ENCODE results near the gene GDF2.

The GDF2 gene

DNA sequence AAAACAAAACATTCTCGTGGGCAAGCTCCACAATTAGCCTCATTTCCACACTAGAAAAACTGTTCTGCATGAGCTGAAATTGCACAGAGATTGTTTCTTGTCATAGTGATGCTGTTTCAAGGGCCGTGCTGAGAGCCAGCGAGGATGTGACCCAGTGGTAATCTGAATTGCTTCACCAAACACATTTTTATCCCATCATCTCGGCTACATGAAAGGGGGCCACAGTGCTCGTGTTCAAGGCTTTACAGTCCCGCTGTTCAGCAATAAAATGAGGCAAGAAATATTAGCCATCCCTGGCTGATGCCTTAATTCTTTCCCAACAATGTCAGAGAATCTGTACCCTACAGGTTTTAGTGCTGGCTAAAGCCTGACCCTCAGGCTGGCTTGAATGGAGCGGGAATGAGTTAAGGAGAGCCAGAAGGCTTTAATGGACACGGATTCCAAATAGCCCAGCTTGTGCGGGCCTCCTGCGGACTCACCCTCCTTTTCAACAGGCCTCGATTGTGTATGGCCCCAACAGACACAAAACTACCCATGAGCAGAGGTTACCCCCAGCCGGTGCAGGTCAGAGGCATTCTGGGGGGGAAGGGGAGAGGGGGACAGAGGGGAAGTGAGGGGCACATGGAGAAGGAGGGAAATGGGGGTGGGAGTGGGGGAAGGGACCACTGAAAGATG lies 24.3 kb upstream of the GDF2 start:
- no peak for DNase-seq (ENCODE audit: low read depth)
- no peak for TF ChIP-seq CTCF (IDR thresholded peaks at IDR 0.05; ENCODE audit: insufficient read depth, low read depth, low read length, missing control alignments)
- H3K4me3 ChIP-seq (ENCODE audit: low read depth, low read length), result no peak overlapping the region

DNA sequence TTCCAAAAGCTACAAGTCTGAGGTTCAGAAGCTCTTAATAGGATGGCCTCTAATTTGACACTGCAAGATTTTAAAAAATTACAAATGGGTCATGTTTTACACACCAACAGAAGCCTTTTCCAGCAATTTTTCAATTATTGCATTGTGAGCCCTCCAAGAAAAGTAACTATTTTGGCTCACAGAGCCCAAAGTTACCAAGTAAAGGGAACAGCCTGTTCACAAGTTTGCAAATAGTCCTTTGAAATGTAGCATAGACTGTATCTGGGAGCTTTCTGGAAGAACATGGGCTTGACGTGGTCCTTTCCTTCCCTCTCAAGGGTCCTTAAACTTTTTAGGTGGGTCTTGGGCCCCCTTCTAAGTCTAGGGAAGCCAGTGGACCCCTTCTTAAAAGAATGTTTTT lies 23.5 kb upstream of the GDF2 start:
- no peak for DNase-seq (ENCODE audit: low read depth)
- no peak for TF ChIP-seq CTCF (IDR thresholded peaks at IDR 0.05; ENCODE audit: insufficient read depth, low read depth, low read length, missing control alignments)
- no peak overlapping the region for H3K4me3 ChIP-seq (ENCODE audit: low read depth, low read length)

DNA sequence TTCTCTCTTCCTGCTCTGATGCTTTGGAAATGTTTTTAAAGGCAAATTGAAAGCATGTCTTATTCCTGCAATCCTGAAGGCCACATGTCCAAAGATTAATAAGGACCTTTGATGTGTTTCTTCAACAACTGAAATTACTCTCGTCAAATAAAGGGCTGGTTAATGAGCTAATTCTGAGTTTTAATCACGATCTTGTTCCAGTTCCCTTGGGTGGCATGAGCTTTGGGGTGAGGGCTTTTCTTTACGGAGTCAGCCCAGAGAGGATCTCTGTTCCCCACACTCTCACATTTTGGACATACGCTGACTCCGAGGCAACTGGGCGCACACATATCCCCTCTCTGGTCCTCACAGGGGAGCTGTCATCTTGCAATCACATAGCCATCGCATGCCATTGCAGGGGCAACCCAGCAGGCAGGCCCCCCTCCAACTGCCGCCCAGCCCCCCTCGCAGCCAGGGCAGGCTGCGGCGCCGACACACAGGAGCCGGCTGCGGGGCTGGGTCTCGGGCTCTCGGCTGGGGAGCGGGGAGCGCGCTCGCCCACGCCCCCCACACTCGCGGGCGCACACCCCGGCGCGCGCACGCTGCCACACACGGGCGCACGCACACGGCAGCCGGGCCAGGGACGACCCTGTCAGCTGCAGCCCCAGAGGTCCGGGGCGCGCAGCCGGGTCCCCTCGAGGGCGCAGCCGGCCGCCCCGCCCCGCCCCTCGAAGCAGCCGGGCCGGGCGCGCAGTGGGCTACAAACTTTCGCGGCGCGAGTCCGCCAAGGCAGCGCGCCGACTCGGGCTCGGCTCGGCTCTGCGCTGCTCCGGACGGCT lies 22.4 kb upstream of the GDF2 start, which contains the start of gene GDF10:
GDF10 (plus strand) TSS at position 587 of the 818 bp plus-strand sequence. CDS start 455 bp downstream, outside the sequence.
- no peak within 1 kb of the TSS for H3K4me3 ChIP-seq (ENCODE audit: low read depth, low read length)

DNA sequence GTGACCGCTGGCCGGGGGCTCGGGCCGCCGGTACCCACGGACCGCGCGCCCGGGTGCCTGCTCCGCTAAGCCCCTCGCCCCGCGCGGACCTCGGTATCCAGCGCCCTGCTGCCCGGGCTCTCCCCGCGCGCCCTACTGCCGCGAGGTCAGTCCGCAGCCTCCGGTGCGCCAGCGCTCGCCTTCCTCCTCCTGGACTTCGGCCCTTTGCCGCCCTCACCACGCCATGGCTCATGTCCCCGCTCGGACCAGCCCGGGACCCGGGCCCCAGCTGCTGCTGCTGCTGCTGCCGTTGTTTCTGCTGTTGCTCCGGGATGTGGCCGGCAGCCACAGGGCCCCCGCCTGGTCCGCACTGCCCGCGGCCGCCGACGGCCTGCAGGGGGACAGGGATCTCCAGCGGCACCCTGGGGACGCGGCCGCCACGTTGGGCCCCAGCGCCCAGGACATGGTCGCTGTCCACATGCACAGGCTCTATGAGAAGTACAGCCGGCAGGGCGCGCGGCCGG lies 21.8 kb upstream of the GDF2 start:
- TF ChIP-seq CTCF (IDR thresholded peaks at IDR 0.05; ENCODE audit: insufficient read depth, low read depth, low read length, missing control alignments), result no peak
- DNase-seq (ENCODE audit: low read depth), result no peak
- H3K4me3 ChIP-seq (ENCODE audit: low read depth, low read length), result no peak overlapping the region

More for the DNA sequence above, 22.4 kb upstream of the GDF2 start, which contains the start of gene GDF10:
- DNase-seq (ENCODE audit: low read depth), result no peak
- TF ChIP-seq CTCF (IDR thresholded peaks at IDR 0.05; ENCODE audit: insufficient read depth, low read depth, low read length, missing control alignments), result no peak

GRCh38 chr10:47301833-47302232 lies 20.4 kb upstream of the GDF2 start:
- no peak overlapping the region for H3K4me3 ChIP-seq (ENCODE audit: low read depth, low read length)
- DNase-seq (ENCODE audit: low read depth), result no peak
- no peak for TF ChIP-seq CTCF (IDR thresholded peaks at IDR 0.05; ENCODE audit: insufficient read depth, low read depth, low read length, missing control alignments)

- DNase-seq (ENCODE audit: low read depth), result no peak
- no peak for TF ChIP-seq CTCF (IDR thresholded peaks at IDR 0.05; ENCODE audit: insufficient read depth, low read depth, low read length, missing control alignments)
- H3K4me3 ChIP-seq (ENCODE audit: low read depth, low read length), result no peak overlapping the region
Observed at GRCh38 chr10:47303105-47303504, 19.1 kb upstream of the GDF2 start.

Data from GM12865 (cell line).